ENCODE measurements around the gene DCTN3. TPM values are rescaled to one million over a fixed set of nuclear protein-coding genes. Genes with fewer than 3 reads are reported as not detected.

The DCTN3 gene
- polyA plus RNA-seq, 1 experiment = 149 TPM

GRCh38 chr9:34638138-34638445, 17.8 kb upstream of the DCTN3 start:
- Histone ChIP-seq H3K36me3 (ENCODE audit: control insufficient read depth, insufficient read depth, low read length) (no peaks in the 10 kb centered on the region), H3K27me3 (ENCODE audit: control insufficient read depth, insufficient read depth, low read length) (no peaks in the 10 kb centered on the region), H3K4me3 (ENCODE audit: low read depth, low read length) (peak overlapping the region; percentile 78)
- no peak for TF ChIP-seq CTCF (IDR thresholded peaks at IDR 0.05; ENCODE audit: insufficient read depth, low read depth, low read length)
- POLR2A ChIA-PET = interaction anchor here (1.1 to 1.2 kb wide), 2 partner anchors 8 to 27 kb away, joined by 4 to 5 read pairs; partner anchors contain the start of gene GALT
- CTCF ChIA-PET = interaction anchor here (1.0 to 9.7 kb wide), 8 partner anchors 8 to 90 kb away, joined by 3 to 112 read pairs (median 7); partner anchors contain the start of genes CCL27, GALT, IL11RA and RPP25L
- no peak for DNase-seq (ENCODE audit: low read depth)

- no peak for TF ChIP-seq CTCF (IDR thresholded peaks at IDR 0.05; ENCODE audit: insufficient read depth, low read depth, low read length)
- H3K27me3 ChIP-seq (ENCODE audit: control insufficient read depth, insufficient read depth, low read length) = no peaks in the 10 kb centered on the region
- H3K36me3 ChIP-seq (ENCODE audit: control insufficient read depth, insufficient read depth, low read length) = no peaks in the 10 kb centered on the region
- ChIA-PET CTCF (interaction anchor here (1.0 to 9.7 kb wide), 8 partner anchors 8 to 90 kb away, joined by 3 to 112 read pairs (median 7); partner anchors contain the start of genes CCL27, GALT, IL11RA and RPP25L), POLR2A (interaction anchor here (1.1 to 1.2 kb wide), 2 partner anchors 9 to 28 kb away, joined by 4 to 5 read pairs; partner anchors contain the start of gene GALT)
- DNase-seq (ENCODE audit: low read depth) = no peak
- H3K4me3 ChIP-seq (ENCODE audit: low read depth, low read length) = peak within 1 kb of the TSS; percentile 78
These were observed 17.3 kb upstream of the DCTN3 start, which contains the start of gene SIGMAR1 for GRCh38 chr9:34637356-34638137. Gene SIGMAR1 (minus strand): TSS chr9:34637787. CDS start chr9:34637697, 90 bp downstream.

- DNase-seq (ENCODE audit: low read depth) = no peak
- Histone ChIP-seq H3K36me3 (ENCODE audit: control insufficient read depth, insufficient read depth, low read length) (no peaks in the 10 kb centered on the region), H3K4me3 (ENCODE audit: low read depth, low read length) (peak overlapping the region; percentile 78), H3K27me3 (ENCODE audit: control insufficient read depth, insufficient read depth, low read length) (no peaks in the 10 kb centered on the region)
- TF ChIP-seq CTCF (IDR thresholded peaks at IDR 0.05; ENCODE audit: insufficient read depth, low read depth, low read length) = no peak
- ChIA-PET CTCF (interaction anchor here (0.9 to 9.7 kb wide), 7 partner anchors 9 to 65 kb away, joined by 3 to 112 read pairs (median 7); partner anchors contain the start of genes GALT and RPP25L), POLR2A (no interaction called here)
These were observed 16.6 kb upstream of the DCTN3 start for GRCh38 chr9:34636791-34637355.

- Histone ChIP-seq H3K36me3 (ENCODE audit: control insufficient read depth, insufficient read depth, low read length) (no peaks in the 10 kb centered on the region), H3K27me3 (ENCODE audit: control insufficient read depth, insufficient read depth, low read length) (peaks cover 3% of the 10 kb centered on the region; the same call in 1 of the 2 replicates), H3K4me3 (ENCODE audit: low read depth, low read length) (no peak overlapping the region)
- POLR2A ChIA-PET = no interaction called here
- CTCF ChIA-PET = interaction anchor here (0.9 to 9.7 kb wide), 12 partner anchors 10 to 232 kb away, joined by 5 to 112 read pairs (median 21); partner anchors contain the start of genes DCTN3, GALT, IL11RA and RPP25L
- no peak for TF ChIP-seq CTCF (IDR thresholded peaks at IDR 0.05; ENCODE audit: insufficient read depth, low read depth, low read length)
- DNase-seq (ENCODE audit: low read depth) = no peak
These were observed 15.3 kb upstream of the DCTN3 start for GRCh38 chr9:34635556-34635955.
